Mesenteric fat pad (tissue), 1 donor: Measurements from ENCODE around the gene VPS13A. TPM values are rescaled to one million over a fixed set of nuclear protein-coding genes. Genes with fewer than 3 reads are reported as not detected.
"Not testable (repeated sequence)": the region's sequence is repeated elsewhere in the genome, so short reads cannot be mapped to it uniquely, and the experiment has no call there.

Experiments used
- DNase-seq: peaks from one replicate; pipeline ENCODE4 v3.0.0-alpha.2; 2020; ENCODE audit warnings: low spot score
- total RNA-seq: library from RNA; stranded (reverse); fragmentation: NEBNext Ultra II Directional; extraction: Animal tissue kit (Norgen Biotek cat#: 25700); gene quantifications from one replicate; pipeline ENCODE4 v1.2.1, GENCODE V29; 2021
- donor health status: DM: yes; HTN: yes; CAD: no.

Gene VPS13A
- total RNA-seq, 1 donor from 2014 or later: 26.8 TPM

DNA sequence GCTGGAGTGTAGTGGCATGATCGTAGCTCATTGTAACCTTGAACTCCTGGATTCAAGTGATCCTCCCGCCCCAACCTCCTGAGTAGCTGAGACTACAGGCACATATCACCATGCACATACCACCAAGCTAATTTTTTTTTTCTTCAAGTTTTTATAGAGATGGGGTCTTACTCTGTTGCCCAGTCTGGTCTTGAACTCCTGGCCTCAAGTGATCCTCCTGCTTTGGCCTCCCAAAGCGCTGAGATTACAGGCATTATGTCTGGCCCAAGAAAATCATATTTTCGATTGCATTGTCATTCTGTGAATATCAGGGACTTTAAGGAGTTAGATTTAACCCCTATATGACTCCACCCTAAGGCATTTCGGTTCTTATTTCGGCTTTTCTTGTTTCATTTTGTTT lies 116.6 kb downstream of the VPS13A start:
- DNase-seq: no peak

DNA sequence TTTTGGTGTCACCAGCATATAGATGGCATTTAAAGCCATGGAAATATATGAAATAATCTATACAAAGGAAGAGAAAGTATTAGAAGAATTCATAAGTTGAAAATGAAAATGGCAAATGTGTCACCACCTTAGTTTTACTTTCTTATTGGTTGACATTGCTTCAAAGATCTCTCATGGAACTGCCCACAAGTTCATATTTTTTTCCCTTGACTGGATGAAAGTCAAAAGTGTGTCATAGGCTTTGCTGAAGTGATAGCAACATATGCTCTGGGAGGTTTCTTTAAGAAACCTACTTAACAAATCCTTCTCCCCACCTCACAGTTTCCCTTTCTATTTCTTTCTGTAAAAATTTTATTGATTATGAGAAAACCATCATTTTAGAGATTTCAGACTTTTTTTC lies 127.2 kb downstream of the VPS13A start:
- no peak for DNase-seq

DNA sequence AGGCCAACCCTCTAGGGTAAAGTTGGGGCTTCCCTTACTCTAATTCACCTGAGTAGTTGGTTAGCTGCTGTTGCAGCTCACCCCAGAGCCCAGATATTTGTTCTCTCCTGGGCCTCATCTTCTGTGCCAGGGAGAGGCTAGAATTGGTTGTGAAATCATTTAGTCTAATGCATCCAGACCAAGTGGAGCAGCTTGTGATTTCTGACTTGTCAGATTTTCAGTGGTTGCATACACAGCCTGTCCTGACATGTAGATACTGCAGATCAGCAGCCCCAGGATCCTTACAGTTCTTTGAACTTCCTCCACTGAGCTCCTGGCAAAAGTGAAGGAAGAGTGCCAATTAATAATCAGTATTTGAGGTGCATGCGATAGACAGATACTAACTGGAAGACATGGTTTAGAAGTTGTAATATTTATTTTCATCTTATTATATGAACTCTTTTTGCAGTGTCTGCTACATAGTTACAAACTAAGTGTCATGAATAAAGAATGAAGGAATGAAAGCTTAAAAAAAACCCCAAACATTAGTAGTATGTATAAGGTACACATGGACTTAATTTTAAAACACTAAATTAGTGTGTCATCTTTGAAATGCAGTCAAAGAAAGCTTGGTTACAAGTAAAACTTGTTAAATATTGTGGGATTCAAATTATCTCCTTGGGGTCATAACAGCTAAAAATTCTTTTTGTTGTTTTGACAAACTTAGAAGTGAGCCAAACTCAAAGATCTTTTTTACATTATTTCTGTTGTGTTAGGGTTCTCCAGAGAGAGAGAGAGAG lies 128.5 kb downstream of the VPS13A start:
- DNase-seq: no peak

- no peak for DNase-seq
Observed at GRCh38 chr9:77307166-77307565, 129.8 kb downstream of the VPS13A start.

GRCh38 chr9:77316058-77316457 lies 138.7 kb downstream of the VPS13A start:
- no peak for DNase-seq

- no peak for DNase-seq
Observed at GRCh38 chr9:77325058-77325457, 147.7 kb downstream of the VPS13A start.

- DNase-seq: no peak
Observed at GRCh38 chr9:77328102-77328501, 150.8 kb downstream of the VPS13A start.

DNA sequence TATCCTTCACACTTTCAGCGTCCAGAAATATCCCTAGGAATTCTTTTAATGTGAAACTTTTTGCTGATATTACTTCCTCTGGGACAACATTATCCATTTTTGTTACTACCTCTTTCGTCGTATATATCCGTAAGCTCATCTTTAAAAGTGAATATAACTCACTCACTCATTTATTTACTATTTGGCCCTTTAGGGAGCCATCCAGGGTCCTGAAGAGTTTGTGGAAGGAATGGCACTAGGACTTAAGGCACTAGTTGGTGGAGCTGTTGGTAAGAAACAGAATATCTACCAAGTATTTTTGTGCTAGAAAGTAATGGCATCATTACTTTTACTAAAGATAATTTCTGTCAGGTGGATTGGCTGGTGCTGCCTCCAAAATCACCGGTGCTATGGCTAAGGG lies 192.7 kb downstream of the VPS13A start:
- DNase-seq: no peak

GRCh38 chr9:77374266-77374665 lies 196.9 kb downstream of the VPS13A start:
- DNase-seq: no peak

DNA sequence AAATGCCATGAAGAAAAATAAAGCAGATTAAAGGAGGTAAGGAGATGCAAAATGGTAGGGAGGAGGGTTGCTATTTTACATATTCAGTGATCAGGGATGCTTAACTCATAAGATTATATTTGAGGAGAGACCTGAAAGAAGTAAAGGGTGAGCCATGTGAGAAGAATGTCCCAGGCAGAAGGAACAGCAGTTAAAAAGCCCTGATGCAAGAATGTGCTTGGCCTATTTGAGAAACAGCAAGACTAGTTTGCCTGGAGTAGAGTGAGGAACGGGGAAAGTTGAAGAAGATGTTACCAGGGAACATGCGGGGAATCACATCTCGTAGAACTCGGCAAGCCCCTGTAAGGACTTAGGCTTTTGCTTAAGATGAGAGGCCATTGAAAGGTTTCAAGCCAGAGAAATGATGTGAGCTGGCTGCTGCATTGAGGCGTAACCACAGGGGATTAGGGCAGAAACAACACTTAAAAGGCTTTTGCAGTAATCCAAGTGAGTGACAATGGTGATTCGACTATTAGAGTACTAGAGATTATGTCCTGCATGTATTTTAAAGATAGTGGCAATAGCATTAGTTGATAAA lies 198.7 kb downstream of the VPS13A start:
- peak; percentile 37 for DNase-seq

DNA sequence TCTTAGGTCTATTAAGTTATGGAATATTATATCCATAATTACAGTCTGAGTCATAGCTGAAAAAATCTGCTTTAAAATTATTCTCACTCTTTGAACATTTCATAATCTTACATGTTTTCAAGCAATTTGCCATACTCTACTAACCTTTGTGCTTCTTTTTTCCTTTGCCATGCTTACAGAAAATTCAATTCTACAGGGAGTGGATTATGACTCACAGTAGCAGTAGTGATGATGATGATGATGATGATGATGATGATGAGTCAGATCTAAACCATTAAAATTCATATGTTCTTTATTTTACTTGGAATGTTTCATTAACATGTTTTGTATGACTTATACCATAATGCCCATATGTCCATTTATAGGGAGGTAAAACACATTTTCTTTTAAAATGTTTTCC lies 207.1 kb downstream of the VPS13A start:
- DNase-seq: no peak

DNA sequence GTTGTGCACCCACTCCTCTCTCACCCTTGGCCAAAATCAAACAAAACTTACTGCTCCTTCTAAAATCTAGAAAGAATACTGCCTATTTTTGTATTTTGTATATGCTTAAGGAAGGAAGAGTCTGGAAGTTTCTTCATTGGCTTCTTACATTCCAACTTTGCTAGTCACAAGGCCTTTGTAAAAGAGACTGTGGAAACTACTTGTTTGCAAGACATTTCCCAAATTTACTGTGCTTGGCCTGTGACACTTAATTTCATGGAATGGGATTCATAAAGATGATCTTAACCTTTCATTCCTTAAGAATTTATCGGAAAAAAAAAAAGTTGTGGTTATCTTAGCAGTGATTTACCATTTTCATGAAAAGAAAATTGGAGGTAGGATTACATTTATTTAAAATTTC lies 208.9 kb downstream of the VPS13A start:
- DNase-seq: no peak

DNA sequence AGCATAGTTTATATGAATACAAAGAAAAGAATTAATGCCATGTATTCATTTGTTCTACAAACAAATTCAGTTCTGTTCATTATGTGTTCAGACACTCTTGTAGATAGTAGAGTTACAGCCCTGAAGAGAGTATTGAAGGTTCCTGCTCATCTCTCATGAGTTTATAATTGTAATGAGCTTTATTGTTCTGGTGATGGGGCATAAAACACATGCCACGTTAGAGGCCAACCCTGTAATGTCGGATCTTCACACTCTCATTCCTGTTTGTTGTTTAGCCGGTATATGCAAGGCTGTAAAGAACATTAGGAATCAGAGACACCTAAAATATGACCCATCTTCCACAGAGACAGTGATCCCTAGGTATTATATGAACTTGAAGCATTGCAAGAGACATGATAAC lies 214.5 kb downstream of the VPS13A start:
- no peak for DNase-seq

DNA sequence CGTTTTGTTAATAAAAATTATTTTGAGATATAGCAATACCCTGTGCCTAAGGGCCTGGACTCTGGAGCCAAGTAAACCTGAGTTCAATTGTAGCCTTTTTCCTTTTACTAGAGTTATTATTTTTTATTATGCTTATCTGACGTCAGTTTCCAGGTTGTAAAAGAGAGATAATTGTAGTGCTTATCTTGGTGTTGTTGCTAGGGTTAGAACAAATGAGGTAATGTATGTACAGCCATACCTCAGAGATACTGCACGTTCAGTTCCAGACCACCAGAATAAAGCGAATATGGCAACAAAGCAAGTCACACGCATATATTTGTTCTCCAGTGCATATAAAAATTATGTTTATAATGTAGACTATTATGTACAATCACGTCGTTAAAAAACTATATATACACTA lies 215.0 kb downstream of the VPS13A start:
- no peak for DNase-seq

GRCh38 chr9:77398581-77398980 lies 221.2 kb downstream of the VPS13A start:
- not testable (repeated sequence) for DNase-seq

DNA sequence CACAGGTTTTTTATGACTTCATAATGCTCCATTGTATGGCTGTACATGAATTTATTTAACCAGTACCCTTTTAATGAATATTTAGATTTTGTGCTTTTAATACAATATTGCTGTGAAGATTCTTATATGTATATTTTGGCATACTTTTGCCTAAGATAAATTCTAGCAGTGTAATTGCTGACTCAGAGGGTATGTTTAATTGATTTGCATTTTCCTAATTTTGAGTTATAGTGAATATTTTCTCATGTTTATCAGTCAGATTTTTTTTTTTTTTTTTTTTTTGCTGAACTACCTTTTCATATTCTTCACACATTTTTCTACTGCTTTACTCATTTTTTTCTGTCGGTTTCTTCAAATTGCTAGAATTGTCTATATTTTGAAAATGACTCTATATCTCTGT lies 222.6 kb downstream of the VPS13A start:
- DNase-seq: no peak

- no peak for DNase-seq
Observed at GRCh38 chr9:77402286-77402685, 225.0 kb downstream of the VPS13A start.

DNA sequence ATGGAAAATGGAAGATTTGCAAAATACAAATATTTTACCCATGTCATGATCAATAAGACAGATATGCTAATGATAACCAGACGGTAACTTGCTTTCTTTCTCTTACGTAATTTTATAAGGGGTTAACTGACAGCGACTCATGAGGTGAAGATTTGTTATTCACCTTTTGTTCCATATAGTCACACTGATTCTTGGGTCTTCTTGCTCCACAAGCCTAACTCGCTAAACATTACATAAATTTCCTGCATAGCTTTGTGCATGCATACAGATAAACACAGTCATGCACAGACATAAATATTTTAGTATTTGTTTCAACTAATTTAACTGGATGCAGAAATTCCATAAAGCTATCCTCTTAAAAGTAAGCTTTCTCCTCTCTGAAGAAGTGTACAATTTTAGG lies 225.9 kb downstream of the VPS13A start:
- DNase-seq: no peak

DNA sequence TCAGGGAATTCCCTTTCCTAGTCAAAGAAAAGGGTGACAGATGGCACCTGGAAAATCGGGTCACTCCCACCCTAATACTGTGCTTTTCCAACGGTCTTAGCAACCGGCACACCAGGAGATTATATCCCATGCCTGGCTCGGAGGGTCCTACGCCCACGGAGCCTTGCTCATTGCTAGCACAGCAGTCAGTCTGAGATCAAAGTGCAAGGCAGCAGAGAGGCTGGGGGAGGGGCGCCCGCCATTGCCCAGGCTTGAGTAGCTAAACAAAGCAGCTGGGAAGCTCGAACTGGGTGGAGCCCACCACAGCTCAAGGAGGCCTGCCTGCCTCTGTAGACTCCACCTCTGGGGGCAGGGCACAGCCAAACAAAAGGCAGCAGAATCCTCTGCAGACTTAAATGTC lies 231.2 kb downstream of the VPS13A start:
- not testable (repeated sequence) for DNase-seq

- no peak for DNase-seq
Observed at GRCh38 chr9:77417566-77417965, 240.2 kb downstream of the VPS13A start.

DNA sequence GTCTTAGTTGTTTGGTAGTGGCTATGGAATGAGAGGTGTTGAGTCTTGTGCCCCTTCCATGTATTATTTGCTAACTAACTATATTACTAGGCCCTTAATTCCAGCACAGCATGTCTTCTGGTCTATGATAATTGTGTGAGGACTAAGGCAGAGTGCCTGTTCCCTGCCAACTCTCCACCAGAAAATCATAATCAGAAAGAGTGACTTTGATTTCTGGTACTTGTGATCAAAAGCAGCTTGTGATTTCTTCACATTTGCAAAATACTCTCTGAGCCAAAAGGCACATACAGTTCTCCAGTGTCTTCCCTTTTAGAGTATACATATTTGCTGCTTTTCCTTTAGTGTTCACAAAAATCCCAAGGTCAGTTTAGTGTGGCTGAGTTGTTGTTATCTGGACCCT lies 240.9 kb downstream of the VPS13A start:
- DNase-seq: no peak

DNA sequence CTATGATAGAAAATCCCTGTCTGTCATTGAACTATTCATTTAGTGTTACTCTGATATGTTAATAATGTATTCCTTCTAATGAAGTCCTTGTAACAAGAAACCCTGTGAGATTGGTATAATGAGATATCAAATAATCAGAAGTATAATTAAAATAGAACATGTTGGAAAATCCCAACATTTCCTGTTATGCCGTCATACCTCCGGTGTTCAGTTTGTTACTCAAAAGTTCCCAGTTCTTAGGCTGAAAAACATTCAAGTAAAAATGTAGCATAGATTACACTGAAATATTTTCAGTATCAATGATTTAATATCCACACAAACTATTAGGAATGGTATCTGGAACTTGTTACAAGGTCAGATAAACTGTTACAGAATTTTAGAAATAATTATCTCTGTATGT lies 243.3 kb downstream of the VPS13A start:
- DNase-seq: no peak
